ENCODE measurements around the gene CAPN10.
"Not testable (repeated sequence)": the region's sequence is repeated elsewhere in the genome, so short reads cannot be mapped to it uniquely, and the experiment has no call there.

Gene CAPN10

DNA sequence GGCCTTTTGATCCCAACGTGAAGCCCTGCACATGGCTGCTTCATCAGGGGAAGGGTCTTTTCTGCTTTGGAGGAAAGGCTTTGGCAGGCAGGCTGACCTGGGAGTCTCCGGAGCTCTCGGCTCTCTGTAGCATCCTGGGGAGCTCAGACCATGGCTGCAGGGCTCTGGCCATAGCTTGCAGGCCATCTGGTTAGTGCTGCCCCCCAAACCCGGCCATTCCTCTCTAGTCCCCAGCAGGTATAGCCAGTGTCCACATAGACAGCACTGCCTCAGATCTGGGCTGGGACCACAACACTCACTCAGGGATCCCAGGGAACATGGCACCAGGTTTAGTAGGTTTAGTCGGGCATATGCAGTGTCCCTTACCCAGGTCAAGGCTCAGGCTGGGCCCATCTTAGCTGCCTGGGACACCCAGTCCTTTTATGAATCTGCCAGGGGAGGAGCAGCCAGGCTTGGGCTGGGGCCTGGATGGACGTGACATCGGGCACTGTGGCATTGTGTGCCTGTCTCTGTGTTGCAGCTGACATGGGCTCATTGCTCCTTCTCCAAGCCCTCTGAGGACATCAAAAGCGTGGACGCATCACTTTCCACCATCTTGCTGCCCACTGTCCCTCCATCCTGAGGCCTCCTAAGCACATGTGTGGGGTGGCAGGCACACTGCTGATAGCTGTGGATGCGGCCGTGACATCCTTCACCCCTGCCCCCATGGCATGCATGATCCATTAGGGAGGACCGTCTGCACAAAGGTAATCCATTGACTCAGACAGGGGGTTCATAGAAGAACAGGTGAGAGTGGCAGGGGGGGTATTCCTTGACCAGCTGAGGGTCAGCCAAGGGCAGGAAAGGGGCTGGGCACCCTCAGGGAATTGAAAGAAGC, 19.6 kb downstream of the CAPN10 start:
- DNase-seq (ENCODE audit: low read depth in 1 of 2, low spot score in 1 of 2): no peak
- no peak for TF ChIP-seq JUND (IDR thresholded peaks at IDR 0.05; ENCODE audit: low read depth)
- in situ Hi-C loops (cut with HindIII; ENCODE audit: low pct_unique_long_range_greater_than_20kb, low sequenced_read_pairs): no loop called here

DNA sequence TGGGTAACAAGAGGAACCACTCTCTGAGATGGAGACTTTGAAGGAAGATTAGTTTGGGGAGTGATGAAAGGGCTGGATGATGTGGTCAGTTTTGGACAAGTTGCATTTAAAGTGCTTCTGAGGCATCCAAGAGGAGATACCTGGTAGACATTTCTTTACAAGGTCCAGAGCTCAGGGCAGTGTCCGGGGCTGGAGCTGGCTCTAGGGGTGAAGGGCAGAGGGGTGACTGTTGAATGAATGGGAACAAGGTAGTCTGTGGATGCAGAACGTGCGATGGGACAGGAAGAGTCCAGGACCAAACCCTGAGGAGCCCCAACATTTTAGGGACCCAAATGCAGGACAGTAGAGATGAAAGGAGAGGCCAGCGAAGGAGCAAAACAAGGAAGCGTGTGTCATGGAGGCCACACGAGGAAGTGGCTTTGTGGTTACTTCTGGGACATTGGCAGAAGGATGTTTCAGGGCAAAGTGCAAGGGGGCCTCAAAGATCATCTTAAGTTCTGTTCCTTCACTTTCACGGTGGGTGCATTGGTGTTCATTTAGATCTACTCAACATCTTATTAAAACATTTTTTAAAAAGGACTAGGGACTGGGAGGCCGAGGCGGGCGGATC, 25.2 kb downstream of the CAPN10 start:
- in situ Hi-C loops (cut with HindIII; ENCODE audit: low pct_unique_long_range_greater_than_20kb, low sequenced_read_pairs): no loop called here
- no peak for TF ChIP-seq JUND (IDR thresholded peaks at IDR 0.05; ENCODE audit: low read depth)
- no peak for DNase-seq (ENCODE audit: low read depth in 1 of 2, low spot score in 1 of 2)

DNA sequence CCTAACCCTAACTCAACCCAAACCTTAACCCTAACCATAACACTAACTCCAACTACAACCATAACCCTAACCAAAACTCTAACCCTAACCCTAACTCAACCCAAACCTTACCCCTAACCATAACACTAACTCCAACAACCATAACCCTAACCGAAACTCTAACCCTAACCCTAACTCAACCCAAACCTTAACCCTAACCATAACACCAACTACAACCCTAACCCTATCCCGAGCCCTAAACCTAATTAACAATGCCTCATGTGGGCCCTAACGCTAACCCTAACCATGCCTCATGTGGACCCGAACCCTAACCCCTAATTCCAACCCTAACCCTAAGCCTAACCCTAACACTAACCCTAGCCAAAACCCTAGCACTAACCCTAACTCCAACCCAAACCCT, 27.2 kb downstream of the CAPN10 start:
- no peak for TF ChIP-seq JUND (IDR thresholded peaks at IDR 0.05; ENCODE audit: low read depth)
- DNase-seq (ENCODE audit: low read depth in 1 of 2, low spot score in 1 of 2): no peak
- in situ Hi-C loops (cut with HindIII; ENCODE audit: low pct_unique_long_range_greater_than_20kb, low sequenced_read_pairs): no loop called here

DNA sequence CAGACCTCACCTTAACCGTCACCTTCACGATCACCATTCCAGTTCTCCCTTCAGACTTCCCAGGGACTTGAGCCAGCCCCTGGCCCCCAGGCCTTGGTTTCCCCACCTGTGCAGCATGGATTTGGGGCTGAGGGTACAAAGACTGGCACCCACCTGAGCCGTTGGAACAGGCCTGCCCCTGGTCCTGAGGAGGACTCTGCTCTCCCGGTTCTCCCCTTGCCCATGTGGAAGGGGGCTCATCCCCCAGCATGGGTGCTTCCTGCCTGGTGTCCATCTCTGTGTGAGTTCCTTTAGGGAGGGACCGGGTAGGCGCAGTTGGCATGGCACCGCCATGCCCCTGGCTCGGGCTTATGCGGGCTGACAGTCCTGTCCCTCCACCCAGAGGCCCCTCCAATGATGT, 27.9 kb downstream of the CAPN10 start:
- TF ChIP-seq JUND (IDR thresholded peaks at IDR 0.05; ENCODE audit: low read depth): no peak
- in situ Hi-C loops (cut with HindIII; ENCODE audit: low pct_unique_long_range_greater_than_20kb, low sequenced_read_pairs): no loop called here

DNA sequence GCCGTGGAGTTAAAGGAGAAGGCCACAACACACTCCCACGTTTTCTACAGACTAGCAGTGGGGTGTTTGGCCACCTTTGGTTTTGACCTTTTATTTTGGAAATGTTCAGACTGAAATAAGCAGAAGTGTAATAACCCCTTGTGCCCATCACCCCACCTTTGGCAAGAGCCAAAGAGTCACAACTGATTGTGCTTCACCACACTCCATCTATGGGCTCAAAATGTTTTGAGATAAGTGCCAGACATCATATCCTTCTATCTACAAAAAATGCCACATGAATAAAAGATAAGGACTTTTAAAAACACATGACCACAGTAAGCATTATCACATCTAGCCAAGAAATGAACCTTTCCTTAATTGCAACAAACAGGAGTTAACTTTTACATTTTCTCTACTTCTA, 28.9 kb downstream of the CAPN10 start:
- TF ChIP-seq JUND (IDR thresholded peaks at IDR 0.05; ENCODE audit: low read depth): no peak
- in situ Hi-C loops (cut with HindIII; ENCODE audit: low pct_unique_long_range_greater_than_20kb, low sequenced_read_pairs): no loop called here
- DNase-seq (ENCODE audit: low read depth in 1 of 2, low spot score in 1 of 2): no peak

More for the DNA sequence above, 27.9 kb downstream of the CAPN10 start:
- no peak for DNase-seq (ENCODE audit: low read depth in 1 of 2, low spot score in 1 of 2)

DNA sequence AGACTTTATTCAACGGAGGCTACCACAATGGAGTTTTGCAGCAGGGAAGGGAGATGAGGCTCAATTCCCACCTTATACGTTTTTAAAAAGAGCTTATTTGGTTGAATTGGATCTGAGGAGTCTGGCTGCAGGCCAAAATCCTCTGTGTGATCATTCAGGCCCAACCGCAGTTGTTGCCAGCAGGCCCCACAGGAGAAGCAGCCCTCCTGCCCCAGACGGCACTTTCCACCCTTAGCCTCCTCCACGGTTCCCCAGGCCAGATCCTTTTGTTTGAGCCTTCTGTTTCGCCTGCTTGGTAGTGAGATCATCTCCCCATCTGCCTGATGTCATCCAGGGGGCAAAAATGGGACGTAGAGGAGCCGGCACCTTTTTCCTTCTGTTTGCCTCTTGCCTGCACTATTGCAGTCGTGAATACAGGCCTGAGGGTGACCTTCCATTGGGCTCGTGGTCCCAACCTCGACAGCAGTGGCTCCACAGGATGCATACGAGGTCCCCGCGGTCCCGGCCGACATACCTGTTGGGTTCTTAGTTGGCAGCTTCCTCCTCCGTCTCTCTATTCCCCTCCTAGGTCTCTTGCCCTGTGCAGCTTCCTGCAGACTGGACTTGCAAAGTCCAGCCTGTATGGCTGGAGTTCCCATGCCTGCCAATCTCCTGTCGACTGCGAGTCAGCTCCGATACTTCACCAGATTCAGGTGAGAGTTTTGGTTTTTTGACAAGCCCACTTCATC, 29.4 kb downstream of the CAPN10 start:
- no peak for DNase-seq (ENCODE audit: low read depth in 1 of 2, low spot score in 1 of 2)
- in situ Hi-C loops (cut with HindIII; ENCODE audit: low pct_unique_long_range_greater_than_20kb, low sequenced_read_pairs): no loop called here
- no peak for TF ChIP-seq JUND (IDR thresholded peaks at IDR 0.05; ENCODE audit: low read depth)

DNA sequence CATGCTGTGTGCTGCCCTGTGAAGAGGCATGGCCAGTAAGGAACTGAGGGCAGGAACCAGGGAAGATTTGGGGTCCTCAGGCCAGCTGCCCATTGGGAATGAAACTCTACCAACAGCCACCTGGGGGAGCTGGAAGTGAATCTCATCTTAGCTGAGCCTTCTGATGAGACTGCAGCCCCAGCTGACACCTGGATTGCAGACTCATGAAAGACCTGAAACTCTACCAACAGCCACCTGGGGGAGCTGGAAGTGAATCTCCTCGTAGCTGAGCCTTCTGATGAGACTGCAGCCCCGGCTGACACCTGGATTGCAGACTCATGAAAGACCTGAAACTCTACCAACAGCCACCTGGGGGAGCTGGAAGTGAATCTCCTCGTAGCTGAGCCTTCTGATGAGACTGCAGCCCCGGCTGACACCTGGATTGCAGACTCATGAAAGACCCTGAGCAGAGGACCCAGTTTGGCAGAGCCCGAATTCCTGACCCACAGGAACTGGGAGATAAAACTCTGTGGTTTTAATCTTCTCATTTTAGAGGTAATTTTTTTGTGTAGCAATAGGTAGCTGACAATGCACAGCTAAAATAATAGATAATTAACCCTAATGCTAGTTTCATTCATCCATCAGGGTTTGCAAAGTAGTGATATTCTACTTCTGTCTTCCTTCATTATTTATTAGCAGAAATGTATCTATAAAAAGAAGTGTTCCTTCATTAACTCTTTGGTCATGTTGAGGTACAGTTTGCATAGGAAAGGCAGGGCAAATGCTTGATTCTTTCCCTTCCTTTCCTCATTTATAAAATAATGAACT, 30.5 kb downstream of the CAPN10 start:
- in situ Hi-C loops (cut with HindIII; ENCODE audit: low pct_unique_long_range_greater_than_20kb, low sequenced_read_pairs); DNase-seq (ENCODE audit: low read depth in 1 of 2, low spot score in 1 of 2): not testable (repeated sequence)

DNA sequence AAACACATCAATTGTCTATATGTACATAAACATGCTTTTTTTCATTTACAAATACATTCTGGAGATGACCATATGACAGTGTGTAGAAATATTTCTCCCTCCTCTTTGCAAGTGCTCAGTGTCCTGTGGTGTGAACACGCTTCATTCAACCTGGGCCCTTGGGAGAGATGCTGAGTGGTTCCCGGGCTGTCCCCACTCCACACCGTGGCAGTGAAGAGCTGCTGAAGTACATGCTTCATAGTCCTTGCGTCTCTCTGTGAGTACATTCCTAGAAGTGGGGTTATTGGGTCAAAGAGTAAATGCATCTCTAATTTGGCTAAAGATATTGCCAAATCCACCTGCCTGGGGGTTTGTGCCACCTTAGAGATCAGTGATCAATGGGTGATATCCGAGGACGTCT, 32.2 kb downstream of the CAPN10 start:
- in situ Hi-C loops (cut with HindIII; ENCODE audit: low pct_unique_long_range_greater_than_20kb, low sequenced_read_pairs): no loop called here
- TF ChIP-seq JUND (IDR thresholded peaks at IDR 0.05; ENCODE audit: low read depth): no peak
- DNase-seq (ENCODE audit: low read depth in 1 of 2, low spot score in 1 of 2): no peak

DNA sequence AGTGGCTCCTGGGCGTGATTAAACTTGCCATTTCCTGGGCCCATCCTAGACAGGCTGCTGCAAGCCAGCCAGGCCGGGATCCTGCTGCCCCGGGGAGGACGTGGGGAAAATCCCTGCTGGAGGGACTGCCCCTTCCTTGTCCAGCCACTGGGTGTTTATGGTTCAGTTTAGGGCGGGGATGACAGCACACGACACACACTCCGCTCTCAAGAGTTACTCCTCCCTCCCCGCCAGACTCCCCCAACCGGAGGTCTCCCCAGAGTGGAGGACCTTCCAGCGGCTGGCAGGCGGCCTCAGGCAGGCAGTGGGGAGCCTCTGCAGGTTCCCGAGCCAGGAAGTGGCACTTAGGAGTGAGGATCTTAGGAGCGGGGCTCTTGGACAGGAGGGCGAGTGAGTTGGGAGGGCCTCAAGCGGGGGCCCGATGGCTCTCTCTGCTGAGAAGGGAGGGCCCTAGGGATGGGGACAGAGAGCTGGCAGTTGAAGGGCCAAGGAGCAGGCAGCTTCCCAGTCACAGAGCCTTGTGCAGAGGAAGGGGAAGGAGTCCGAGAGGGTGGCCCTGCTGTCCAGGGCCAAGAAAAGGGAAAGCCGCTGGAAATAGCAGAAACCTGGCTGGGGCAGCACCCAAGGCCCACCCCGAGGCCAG, 33.1 kb downstream of the CAPN10 start:
- TF ChIP-seq JUND (IDR thresholded peaks at IDR 0.05; ENCODE audit: low read depth): no peak
- in situ Hi-C loops (cut with HindIII; ENCODE audit: low pct_unique_long_range_greater_than_20kb, low sequenced_read_pairs): no loop called here
- DNase-seq (ENCODE audit: low read depth in 1 of 2, low spot score in 1 of 2): no peak

DNA sequence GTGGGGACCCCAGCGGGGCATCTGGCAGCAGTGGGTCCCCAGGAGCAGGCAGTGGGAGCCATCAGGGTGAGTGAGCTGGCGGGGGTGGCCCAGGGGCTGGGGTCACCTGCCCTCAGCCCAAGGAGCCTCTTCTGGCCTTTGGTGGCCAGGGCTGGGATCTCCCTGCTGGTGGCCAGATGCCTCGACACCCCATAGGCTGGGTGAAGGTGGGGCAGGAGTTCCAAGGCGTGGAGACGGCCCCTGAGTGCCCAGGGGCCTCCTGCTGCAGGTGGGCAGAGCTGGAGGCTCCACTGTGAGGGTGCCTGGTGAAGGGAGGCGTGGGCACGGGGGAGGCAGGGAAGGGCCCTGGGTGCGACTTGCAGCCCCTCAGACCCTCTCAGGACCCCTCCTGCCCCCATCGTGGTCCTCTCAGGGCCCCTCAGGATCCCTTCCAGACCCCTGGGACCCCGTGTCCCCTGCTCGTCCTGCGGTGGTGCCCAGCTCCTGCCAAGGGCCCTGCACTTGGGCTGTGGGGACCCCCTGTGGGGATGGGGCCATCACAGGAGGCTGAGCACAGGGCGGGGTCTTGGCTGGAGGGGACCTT, 33.7 kb downstream of the CAPN10 start:
- no peak for DNase-seq (ENCODE audit: low read depth in 1 of 2, low spot score in 1 of 2)
- in situ Hi-C loops (cut with HindIII; ENCODE audit: low pct_unique_long_range_greater_than_20kb, low sequenced_read_pairs): no loop called here
- TF ChIP-seq JUND (IDR thresholded peaks at IDR 0.05; ENCODE audit: low read depth): no peak

DNA sequence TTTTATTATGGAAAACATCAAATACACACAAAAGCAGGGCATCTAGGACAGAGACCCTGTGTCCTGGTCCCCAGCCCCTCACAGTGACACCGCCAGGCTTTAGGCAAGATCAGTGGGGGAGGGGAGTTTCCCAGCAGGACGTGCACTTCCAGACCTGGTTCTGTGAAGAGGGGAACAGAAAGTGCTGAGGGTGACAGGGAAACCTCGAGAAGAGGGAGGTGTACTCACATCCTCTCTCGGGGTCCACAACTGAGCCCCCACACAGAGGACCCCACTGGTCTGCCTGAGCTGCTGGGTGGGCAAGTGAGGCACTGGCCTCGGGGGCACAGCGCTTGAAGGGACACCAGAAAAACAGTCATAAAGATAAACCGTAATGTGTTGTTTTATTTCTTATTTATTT, 34.3 kb downstream of the CAPN10 start:
- no peak for DNase-seq (ENCODE audit: low read depth in 1 of 2, low spot score in 1 of 2)
- TF ChIP-seq JUND (IDR thresholded peaks at IDR 0.05; ENCODE audit: low read depth): no peak
- in situ Hi-C loops (cut with HindIII; ENCODE audit: low pct_unique_long_range_greater_than_20kb, low sequenced_read_pairs): no loop called here

DNA sequence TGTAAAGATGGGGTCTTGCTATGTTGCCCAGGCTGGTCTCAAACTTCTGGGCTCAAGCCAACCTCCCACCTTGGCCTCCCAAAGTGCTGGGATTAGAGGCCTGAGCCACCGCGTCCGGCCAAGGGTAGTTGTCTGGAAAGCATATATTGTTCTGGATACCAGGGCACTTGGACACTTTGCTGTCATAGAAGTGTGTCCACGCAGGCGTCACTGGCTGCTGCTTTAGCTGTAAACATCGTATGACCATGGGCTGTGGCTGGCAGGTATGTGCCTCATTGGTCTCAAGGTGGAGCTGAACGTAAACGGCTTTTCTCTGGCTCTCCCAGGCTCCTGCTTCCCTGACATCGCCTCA, 35.5 kb downstream of the CAPN10 start:
- TF ChIP-seq JUND (IDR thresholded peaks at IDR 0.05; ENCODE audit: low read depth): no peak
- DNase-seq (ENCODE audit: low read depth in 1 of 2, low spot score in 1 of 2): no peak
- in situ Hi-C loops (cut with HindIII; ENCODE audit: low pct_unique_long_range_greater_than_20kb, low sequenced_read_pairs): no loop called here
